Activated CD4-positive, alpha-beta T cell treated with anti-CD3 and anti-CD28 coated beads, Interleukin-2, amount 50 U/mL, for 1 hour (primary cell): ENCODE results near the gene ATG9A.
A peak's percentile ranks its signal among the peaks of the same experiment; 100 is the strongest.

Experiments used
- DNase-seq: peaks from one replicate; pipeline ENCODE4 v3.0.0-alpha.2; 2020

The ATG9A gene

DNA sequence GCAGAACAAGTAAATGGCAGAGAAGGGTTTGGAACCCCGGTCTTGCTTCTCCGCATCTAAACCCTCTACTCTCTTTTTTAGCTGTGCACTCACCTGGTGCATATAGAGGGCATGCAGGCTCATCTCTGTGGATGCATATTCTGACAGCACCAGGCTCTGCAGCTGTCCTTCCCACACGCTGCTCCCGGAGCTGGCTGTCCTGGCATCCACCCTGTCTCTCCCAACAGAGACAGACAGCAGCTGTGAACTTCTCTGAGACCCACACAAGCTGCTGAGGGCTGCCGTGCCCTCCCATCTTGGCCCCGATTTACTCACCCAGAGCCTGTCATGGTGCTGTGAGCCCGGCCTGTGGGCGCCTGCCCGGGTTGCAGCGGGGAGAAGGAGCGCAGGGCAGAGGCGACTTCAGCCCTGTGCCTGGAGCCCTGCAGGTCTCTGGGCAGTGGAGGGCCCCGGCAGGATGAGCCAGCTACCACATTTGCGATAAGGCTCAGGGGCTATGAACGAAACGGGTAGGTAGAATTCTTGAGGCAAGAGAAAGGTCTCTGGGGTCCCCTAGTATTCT is 7.4 kb downstream of the ATG9A start:
- DNase-seq, result no peak

DNA sequence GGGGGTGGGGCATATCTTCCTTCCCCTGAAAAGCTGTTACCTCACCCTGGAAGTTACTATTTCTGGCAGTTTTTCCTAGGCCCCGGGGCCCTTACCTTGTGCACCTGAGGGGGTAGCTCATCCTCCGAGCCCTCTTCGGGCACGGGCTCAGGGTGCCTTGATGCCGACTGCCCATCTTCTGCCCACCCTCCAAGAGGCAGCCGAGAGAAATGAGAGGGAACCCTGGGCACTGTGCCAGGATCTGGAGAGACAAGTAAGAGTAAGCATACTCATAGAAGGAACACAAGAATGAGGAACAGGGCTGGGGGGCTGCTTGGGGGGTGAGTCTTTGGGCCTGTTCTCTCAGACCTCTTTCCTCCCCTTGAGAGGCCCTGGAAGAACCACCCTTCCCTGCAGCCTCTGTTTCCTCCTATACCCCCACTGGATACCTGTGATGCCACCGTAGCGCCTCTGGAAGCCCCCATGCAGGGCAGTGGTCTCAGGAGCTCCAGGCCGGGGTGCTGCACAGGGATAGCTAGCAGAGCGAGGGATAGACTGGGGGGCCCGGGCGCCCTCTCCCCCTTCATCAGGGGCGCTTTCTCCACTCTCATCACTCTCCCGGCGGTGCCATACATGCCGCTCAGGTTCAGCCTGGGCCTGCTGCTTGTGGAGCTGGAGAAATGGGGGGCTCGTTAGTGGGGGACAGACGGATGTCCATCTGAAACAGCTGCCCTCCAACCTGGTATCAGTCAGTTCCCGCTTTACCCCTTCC is 8.6 kb downstream of the ATG9A start:
- no peak for DNase-seq

DNA sequence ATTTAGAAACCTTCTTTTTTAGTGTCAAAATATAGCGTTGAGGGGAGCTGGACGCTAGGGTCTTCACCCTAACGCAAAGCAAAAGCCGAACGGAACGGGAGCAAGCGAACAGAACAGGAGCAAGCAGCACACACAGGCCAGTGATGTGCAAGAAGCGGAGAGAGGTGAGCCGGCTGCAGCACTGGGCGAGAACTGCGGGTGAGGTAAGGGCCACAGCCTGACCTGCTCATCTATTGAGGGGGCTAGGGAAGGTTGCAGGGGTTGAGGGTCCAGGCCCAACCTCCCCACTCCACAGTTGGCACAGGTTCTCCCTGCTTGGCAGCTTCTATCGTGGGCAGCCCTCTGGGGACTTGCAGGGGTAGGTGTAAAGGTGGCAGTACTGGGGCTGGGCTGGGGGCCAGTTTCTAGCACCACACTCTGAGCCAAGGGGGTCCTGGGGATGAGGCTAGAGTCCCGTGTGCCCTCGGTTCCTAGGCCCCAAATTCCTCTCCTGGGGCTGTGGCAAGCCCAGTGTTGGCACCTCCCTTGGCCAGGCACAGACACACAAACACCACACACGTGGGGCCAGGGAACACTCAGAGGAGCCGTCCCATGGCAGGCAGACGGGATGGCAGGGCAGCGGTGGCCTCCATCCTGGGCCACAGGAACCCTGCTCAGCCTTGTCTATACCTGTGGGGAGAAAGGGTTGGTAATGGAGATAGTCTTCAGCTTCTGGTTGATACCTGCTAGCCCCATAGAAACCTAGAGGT is 9.5 kb downstream of the ATG9A start:
- no peak for DNase-seq

GRCh38 chr2:219218732-219219701 is 10.4 kb downstream of the ATG9A start, which contains the start of gene ABCB6:
TSS of gene ABCB6 (minus strand) at chr2:219218958. CDS start at chr2:219218673, 285 bp downstream.
- DNase-seq, result peak; percentile 84

- DNase-seq, result peak; percentile 18
These were observed 11.2 kb downstream of the ATG9A start for GRCh38 chr2:219218217-219218731.

- no peak for DNase-seq
These were observed 12.9 kb downstream of the ATG9A start for GRCh38 chr2:219216535-219216915.

DNA sequence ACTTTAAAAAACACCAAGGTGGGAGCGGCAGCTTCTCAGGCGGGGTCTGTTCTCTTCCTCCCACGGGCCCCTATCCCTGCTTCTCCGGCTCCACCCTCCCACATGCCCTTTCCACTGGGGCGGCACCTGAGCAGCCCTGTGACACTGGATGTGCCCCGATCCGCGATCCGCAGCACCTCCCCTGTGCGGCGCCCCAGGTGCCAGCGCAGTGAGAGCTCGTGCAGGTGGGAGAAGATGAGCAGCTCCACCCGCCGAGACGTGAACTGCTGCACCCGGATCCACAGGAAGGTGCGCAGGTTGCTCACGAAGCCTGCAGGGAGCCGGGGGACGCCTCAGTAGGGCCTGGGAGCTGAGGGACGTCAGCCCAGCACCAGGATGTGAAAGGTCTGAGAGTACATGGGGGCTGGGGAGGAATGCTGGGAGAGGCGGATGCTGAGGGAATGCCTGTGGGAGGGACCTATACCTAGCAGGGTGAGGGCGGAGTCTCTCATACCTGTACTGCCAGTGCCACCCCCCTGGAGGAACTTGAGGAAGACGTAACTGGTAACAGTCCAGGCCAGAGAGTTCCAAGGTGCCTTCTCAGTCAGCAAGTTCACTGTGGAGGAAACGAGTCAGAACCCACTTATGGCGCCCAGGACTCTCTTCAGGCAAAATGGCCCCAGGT is 13.4 kb downstream of the ATG9A start:
- DNase-seq, result no peak

GRCh38 chr2:219214786-219215185 is 14.7 kb downstream of the ATG9A start:
- no peak for DNase-seq

- no peak for DNase-seq
These were observed 15.3 kb downstream of the ATG9A start for GRCh38 chr2:219214141-219214540.

- no peak for DNase-seq
These were observed 15.9 kb downstream of the ATG9A start for GRCh38 chr2:219213486-219214071.

DNA sequence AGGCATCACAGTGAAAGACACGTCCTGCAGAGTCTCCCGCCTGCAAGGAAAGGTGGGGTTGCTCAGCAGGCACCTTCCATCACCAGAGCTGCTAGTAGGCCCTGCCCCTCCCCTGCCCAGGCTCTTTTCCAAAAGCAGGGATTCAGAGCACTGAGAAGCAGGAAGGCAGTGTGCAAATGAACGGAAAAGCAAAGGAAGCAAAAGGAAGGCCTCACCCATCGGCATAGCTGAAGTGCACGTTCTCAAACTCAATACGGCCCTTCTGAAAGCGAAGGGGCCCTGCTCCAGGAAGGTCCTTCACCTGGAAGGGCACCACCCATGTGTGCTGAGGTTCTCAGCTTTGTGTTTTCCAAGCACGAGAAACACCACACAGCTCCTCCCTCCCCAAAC is 16.4 kb downstream of the ATG9A start:
- no peak for DNase-seq

- no peak for DNase-seq
These were observed 18.5 kb downstream of the ATG9A start for GRCh38 chr2:219210886-219211362.

DNA sequence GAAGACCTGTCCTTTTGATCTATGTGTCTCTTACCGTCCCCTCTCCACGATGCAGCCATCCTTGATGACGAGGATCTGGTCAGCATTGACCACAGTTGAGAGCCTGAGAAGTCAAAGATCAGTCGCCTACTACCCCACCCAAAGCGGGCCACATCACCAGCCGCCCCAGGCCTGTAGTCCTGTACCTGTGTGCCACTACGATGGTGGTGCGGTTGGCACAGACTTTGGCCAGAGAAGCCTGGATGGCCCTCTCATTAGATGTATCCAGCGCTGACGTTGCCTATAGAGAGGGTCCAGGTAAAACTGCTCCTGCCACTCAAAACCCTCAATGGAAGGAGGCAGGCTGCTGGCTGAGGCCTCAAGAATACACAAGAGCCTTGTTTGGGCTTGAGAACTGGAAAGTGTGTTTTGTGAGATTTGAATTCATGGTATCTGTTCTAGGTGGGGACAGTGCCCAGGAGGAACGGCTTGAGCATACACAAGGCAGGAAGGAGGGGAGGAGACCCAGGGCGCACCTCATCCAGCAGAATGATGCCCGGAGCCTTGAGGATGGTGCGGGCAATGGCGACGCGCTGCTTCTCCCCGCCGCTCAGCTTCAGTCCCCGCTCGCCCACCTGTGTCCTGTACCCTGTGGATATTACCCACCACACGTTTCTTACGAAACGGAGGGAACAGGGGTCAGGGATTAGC is 19.1 kb downstream of the ATG9A start:
- no peak for DNase-seq

DNA sequence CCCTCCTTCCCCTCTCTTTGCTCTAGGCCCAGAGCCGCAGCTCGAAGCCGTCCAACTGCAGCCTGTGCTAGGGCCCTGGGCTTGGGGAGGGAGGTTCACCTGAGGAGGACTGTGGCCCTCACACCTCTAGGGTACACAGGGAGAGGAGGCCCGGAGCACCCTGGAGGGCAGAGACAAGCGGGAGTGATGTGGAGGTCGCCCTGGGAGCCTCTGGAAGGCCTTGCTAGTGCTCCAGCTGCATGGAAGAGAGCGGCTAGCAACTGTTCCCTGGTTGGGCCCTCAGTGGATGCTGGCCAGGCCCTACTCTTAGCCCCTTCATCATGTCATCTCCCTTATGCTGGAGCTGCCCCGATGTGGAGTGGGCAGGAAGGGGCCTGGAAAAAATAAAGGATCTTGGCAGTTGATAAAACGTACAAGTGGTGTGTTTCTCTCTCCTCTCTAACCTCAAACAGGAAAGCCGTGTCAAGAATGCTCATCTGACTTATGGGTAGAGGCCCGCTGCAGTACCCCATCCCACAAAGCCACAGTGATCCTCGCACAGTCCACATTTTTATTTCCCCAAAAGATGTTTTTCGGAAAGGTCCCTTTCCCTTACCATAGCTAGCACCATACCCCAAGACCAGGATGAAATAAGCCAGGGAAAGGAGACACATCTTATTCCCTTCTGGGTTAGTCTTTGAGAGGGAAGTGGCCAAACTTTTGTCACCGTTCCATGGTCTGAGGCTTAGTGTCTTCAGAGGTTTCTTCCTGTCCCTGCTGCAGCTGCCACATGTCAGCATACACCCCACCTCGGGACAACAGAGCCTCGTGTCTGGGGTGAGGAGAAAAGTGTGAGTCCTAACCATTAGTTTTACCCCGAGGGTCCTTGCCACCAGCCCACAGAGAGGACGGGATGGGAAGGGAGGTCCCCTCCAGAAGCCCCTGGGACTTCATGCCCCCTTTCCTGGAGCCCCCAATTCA is 19.9 kb downstream of the ATG9A start:
- DNase-seq, result no peak

DNA sequence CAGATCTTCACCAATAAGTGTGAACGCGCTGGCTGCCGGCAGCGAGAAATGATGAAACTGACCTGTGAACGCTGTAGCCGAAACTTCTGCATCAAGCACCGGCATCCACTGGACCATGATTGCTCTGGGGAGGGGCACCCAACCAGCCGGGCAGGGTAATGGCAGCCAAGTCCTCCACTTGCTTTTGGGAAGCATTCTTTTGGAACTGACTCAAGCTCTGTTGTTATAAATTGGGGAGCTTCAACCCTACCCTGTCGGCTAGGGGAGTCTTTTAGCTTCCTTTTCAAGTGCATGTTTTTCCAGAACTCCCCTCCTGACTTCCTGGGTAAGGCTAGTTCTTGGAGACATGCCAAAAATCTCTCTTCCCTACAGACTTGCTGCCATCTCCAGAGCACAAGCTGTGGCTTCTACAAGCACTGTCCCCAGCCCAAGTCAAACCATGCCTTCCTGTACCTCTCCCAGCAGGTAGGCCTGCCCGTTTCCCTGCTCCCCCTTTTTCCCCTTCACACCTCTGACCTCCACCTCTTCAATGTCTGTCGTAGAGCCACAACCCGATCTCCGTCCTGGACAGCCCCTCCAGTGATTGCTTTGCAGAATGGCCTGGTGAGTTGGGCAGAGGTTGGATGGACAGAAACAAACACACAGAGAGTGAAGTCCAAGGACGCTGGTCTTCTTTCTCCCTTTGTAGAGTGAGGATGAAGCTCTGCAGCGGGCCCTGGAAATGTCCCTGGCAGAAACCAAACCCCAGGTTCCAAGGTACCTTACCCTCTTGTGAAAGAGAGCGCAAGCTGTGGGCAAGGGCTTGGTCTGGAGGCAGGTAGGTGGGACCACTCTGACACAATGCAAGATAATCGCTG is 21.3 kb downstream of the ATG9A start:
- no peak for DNase-seq

DNA sequence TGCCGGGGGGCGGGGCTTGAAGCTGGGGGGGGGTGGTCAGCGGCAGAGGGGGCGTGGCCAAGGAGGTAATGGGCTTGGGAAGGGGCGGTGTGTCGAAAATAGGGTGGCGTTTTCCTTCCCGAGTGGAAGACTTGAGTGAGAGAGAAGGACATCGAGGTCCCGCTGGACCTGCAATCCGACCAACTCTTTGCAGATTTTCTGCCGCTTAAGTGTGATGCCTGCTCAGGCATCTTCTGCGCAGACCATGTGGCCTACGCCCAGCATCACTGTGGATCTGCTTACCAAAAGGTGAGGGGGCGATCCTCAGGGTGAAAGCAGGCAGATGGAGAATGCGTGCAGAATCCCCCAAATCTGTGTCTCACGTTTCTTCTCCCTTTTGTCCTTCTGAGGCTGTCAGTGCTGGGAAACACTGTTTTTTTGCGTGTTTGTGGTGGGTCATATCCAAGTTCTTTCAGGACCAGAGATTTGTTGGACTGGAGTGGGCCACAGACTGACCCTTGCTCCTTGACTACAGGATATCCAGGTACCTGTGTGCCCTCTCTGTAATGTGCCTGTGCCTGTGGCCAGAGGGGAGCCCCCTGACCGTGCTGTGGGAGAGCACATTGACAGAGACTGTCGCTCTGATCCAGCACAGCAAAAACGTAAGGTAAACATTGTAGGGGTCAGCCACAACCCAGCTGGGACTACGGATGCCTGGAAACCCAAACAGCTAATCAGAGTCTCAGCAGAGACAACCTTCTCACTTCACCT is 22.1 kb downstream of the ATG9A start:
- DNase-seq, result no peak

- DNase-seq, result peak; percentile 94
These were observed 22.9 kb downstream of the ATG9A start, which contains the start of gene ZFAND2B for GRCh38 chr2:219206328-219207133. TSS of gene ZFAND2B (plus strand) at chr2:219206782. CDS start at chr2:219206988, 206 bp downstream.
